ENCODE data around the gene RPS27.

DNA sequence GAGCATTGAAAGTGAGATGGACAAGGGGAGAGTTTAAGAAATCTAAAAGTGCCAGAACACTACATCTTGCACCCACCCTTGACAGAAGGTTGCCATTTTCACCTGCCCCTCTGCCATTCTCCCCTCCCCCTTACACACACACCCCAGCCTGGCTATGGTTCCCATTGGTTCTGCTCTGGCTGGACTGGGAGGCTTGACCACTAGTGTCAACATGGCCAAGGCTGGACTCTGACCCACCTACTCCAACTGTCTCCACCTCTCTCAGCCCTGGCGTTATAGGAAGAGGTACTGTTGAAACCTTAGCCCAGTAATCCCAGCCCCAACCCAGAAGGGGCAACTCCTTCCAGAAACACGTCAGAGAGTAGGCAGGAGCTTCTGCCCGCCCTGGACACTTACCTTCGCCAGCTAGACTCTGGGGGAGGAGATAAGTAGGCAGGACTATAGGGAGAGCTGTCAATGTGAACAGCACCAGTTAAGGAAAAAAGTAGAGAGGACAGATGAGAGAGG, 36.6 kb upstream of the RPS27 start:
- TF ChIP-seq POLR2AphosphoS5 (IDR thresholded peaks at IDR 0.05; ENCODE audit: low read depth, low read length): no peak
- TF ChIP-seq, protein P1, sequence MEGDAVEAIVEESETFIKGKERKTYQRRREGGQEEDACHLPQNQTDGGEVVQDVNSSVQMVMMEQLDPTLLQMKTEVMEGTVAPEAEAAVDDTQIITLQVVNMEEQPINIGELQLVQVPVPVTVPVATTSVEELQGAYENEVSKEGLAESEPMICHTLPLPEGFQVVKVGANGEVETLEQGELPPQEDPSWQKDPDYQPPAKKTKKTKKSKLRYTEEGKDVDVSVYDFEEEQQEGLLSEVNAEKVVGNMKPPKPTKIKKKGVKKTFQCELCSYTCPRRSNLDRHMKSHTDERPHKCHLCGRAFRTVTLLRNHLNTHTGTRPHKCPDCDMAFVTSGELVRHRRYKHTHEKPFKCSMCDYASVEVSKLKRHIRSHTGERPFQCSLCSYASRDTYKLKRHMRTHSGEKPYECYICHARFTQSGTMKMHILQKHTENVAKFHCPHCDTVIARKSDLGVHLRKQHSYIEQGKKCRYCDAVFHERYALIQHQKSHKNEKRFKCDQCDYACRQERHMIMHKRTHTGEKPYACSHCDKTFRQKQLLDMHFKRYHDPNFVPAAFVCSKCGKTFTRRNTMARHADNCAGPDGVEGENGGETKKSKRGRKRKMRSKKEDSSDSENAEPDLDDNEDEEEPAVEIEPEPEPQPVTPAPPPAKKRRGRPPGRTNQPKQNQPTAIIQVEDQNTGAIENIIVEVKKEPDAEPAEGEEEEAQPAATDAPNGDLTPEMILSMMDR (IDR thresholded peaks at IDR 0.05): no peak
